PC-9 (cell line): ENCODE measurements around the gene GID4. TPM values are rescaled to one million over a fixed set of nuclear protein-coding genes. Genes with fewer than 3 reads are reported as not detected.

Source experiments
- BruUV-seq: library from RNA; stranded (reverse); fragments of 400-500 nt; replicated peaks from 2 replicates; lab custom pipeline; 2021; lab: Mats Ljungman, UMichigan
- CTCF ChIA-PET: fragments of 300-600 bp; sonication (Branson Sonifier 250); formaldehyde crosslinking; loops from one replicate; lab custom pipeline; 2022; ENCODE audit warnings: antibody characterized with exemption; lab: Charles Lee
- POLR2A ChIA-PET: fragments of 300-600 bp; sonication (Branson Sonifier 250); formaldehyde crosslinking; loops from one replicate; lab custom pipeline; 2022; ENCODE audit warnings: antibody characterized with exemption; ENCODE audit not compliant: unreplicated experiment; lab: Charles Lee
- DNase-seq, 2 experiments: peaks; one replicate each; pipeline versions ENCODE4 v3.0.0 to v3.0.0-alpha.2; 2015 to 2022; ENCODE audit warnings: mixed read lengths in 1 of 2
- H2AFZ ChIP-seq: fragments of 200-600 bp; sonication (generic); 2 replicates; pipeline ENCODE4 v1.8.1; 2017; ENCODE audit warnings: antibody characterized with exemption
- H3F3A ChIP-seq: fragments of 200-600 bp; sonication (generic); 2 replicates; pipeline ENCODE4 v1.8.1; 2017; ENCODE audit warnings: antibody characterized with exemption, mild to moderate bottlenecking, low read depth; ENCODE audit not compliant: insufficient read depth
- H3K27ac ChIP-seq: fragments of 200-600 bp; sonication (generic); 2 replicates; pipeline ENCODE4 v1.6.1; 2016; ENCODE audit warnings: mixed run types
- H3K27me3 ChIP-seq: fragments of 200-600 bp; sonication (generic); 2 replicates; pipeline ENCODE4 v1.6.1; 2016; ENCODE audit warnings: low read depth, mixed run types; ENCODE audit not compliant: insufficient read depth
- H3K36me3 ChIP-seq: fragments of 200-600 bp; sonication (generic); 2 replicates; pipeline ENCODE4 v1.6.1; 2016; ENCODE audit warnings: low read depth, mixed run types
- H3K4me1 ChIP-seq: fragments of 200-600 bp; sonication (generic); replicated peaks from 2 replicates; pipeline ENCODE4 v1.6.1; 2016; ENCODE audit warnings: mixed run types; ENCODE audit not compliant: insufficient read depth
- H3K4me2 ChIP-seq: fragments of 200-600 bp; sonication (generic); 2 replicates; pipeline ENCODE4 v1.6.1; 2017; ENCODE audit warnings: mixed run types
- H3K4me3 ChIP-seq: fragments of 200-600 bp; sonication (generic); 2 replicates; pipeline ENCODE4 v1.6.1; 2016; ENCODE audit warnings: mixed run types
- H3K79me2 ChIP-seq: fragments of 200-600 bp; sonication (generic); 2 replicates; pipeline ENCODE4 v1.6.1; 2017; ENCODE audit warnings: low read depth, mixed run types
- H3K9me2 ChIP-seq: fragments of 200-600 bp; sonication (generic); 2 replicates; pipeline ENCODE4 v1.8.1; 2017; ENCODE audit warnings: mild to moderate bottlenecking; ENCODE audit not compliant: insufficient read depth
- H3K9me3 ChIP-seq: fragments of 200-600 bp; sonication (generic); 2 replicates; pipeline ENCODE4 v1.8.1; 2016; ENCODE audit warnings: low read depth; ENCODE audit not compliant: insufficient read depth
- H4K20me1 ChIP-seq: fragments of 200-600 bp; sonication (generic); 2 replicates; pipeline ENCODE4 v1.8.1; 2017; ENCODE audit not compliant: insufficient read depth
- CTCF ChIP-seq: fragments of 200-600 bp; sonication (generic); conservative IDR thresholded peaks from 2 replicates; pipeline ENCODE4 v1.6.1; 2017; ENCODE audit warnings: mixed run types, antibody characterized with exemption, mild to moderate bottlenecking, moderate library complexity
- EZH2 ChIP-seq: fragments of 200-600 bp; sonication (generic); IDR thresholded peaks from 2 replicates; pipeline ENCODE4 v1.8.0; 2017; ENCODE audit warnings: antibody characterized with exemption, low read depth
- intact Hi-C: fragments of 100-400 bp; cut with micrococcal nuclease; formaldehyde crosslinking; loops from one replicate; pipeline ENCODE4 v1.10.0; 2022; ENCODE audit not compliant: unreplicated experiment
- total RNA-seq: library from RNA; stranded (reverse); gene quantifications from 2 replicates; pipeline ENCODE4 v1.2.3, GENCODE V29; 2021

The GID4 gene
- total RNA-seq, 1 experiment from 2014 or later: 19.0 TPM

DNA sequence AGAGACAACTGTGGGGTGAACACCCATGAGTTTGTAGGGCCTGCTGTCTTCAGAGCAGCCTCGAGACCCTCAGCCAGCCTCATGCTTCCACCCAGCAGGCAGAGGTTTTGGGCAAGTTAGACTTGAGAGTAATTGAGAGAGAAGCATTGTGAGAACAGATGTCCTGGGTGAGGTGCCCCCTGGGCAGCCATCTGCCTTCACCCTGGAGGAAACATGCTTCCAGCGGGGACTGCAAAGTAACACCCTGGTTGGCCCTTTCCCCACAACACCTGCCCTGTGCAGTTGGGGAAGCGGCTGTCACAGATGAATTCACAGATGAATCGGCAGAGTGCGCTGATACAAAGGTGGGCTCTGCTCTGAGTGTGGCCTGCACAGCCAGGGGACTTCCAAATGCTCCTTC is 23.6 kb upstream of the GID4 start:
- intact Hi-C loops: loop anchor here (2.0 kb wide), 1 partner anchor 35 kb away; no protein-coding TSS in a partner anchor
- Histone ChIP-seq H3F3A (no peaks in the 10 kb centered on the region; the same call in 1 of the 2 replicates), H4K20me1 (no peaks in the 10 kb centered on the region), H3K4me1 (no peaks in the 10 kb centered on the region), H3K36me3 (no peaks in the 10 kb centered on the region), H3K79me2 (no peaks in the 10 kb centered on the region), H3K9me3 (no peaks in the 10 kb centered on the region), H3K9me2 (no peaks in the 10 kb centered on the region), H3K4me2 (no peak overlapping the region), H3K27me3 (no peaks in the 10 kb centered on the region), H3K4me3 (no peak overlapping the region), H2AFZ (no peak overlapping the region), H3K27ac (no peak overlapping the region)
- POLR2A ChIA-PET: no interaction called here
- CTCF ChIA-PET: no interaction called here
- DNase-seq: no peak
- BruUV-seq: no TSS peak
- no peak for TF ChIP-seq EZH2

- BruUV-seq: no TSS peak
These were observed 22.8 kb upstream of the GID4 start for GRCh38 chr17:18016426-18016825.

DNA sequence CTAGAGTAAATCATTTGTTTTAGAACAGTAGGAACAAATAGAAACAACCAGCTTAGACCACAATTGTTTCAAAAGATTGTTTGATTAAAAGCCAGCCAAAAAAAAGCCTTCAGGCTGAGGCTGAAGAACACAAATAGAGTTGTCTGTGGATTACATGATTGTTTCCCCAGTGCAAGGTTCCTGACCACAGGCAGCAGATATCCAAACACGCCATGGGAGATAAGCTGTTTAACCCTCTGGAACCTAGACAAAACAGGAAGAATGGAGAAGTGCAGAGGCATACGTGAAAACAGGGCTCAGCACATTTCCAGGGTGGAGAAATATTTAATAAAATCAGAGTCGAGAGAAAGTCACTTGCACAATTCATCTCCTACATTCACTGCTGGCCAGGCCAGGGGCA is 21.2 kb upstream of the GID4 start:
- H3K4me2 ChIP-seq: no peak overlapping the region
- no TSS peak for BruUV-seq
- H4K20me1 ChIP-seq: no peaks in the 10 kb centered on the region
- H3K27me3 ChIP-seq: no peaks in the 10 kb centered on the region
- ChIA-PET POLR2A (no interaction called here), CTCF (interaction anchor here (0.6 kb wide), 1 partner anchor 1261 kb away, joined by 3 read pairs; no protein-coding TSS in a partner anchor)
- no peaks in the 10 kb centered on the region for H3K4me1 ChIP-seq
- no peaks in the 10 kb centered on the region for H3K9me3 ChIP-seq
- H3K27ac ChIP-seq: no peak overlapping the region
- TF ChIP-seq EZH2 (no peak), CTCF (no peak)
- intact Hi-C loops: no loop called here
- no peaks in the 10 kb centered on the region; the same call in 1 of the 2 replicates for H3F3A ChIP-seq
- no peaks in the 10 kb centered on the region for H3K79me2 ChIP-seq
- no peak overlapping the region for H2AFZ ChIP-seq
- no peaks in the 10 kb centered on the region for H3K36me3 ChIP-seq
- H3K9me2 ChIP-seq: no peaks in the 10 kb centered on the region
- no peak overlapping the region for H3K4me3 ChIP-seq
- DNase-seq: no peak

More at GRCh38 chr17:18016426-18016825, 22.8 kb upstream of the GID4 start:
- H3K27ac ChIP-seq: no peak overlapping the region
- intact Hi-C loops: no loop called here
- ChIA-PET POLR2A (no interaction called here), CTCF (no interaction called here)
- no peaks in the 10 kb centered on the region; the same call in 1 of the 2 replicates for H3F3A ChIP-seq
- H3K36me3 ChIP-seq: no peaks in the 10 kb centered on the region
- H3K4me2 ChIP-seq: no peak overlapping the region
- no peaks in the 10 kb centered on the region for H4K20me1 ChIP-seq
- no peak for DNase-seq
- H3K4me1 ChIP-seq: no peaks in the 10 kb centered on the region
- H3K27me3 ChIP-seq: no peaks in the 10 kb centered on the region
- H2AFZ ChIP-seq: no peak overlapping the region
- H3K4me3 ChIP-seq: no peak overlapping the region
- TF ChIP-seq CTCF (no peak), EZH2 (no peak)
- H3K9me2 ChIP-seq: no peaks in the 10 kb centered on the region
- no peaks in the 10 kb centered on the region for H3K9me3 ChIP-seq
- H3K79me2 ChIP-seq: no peaks in the 10 kb centered on the region

DNA sequence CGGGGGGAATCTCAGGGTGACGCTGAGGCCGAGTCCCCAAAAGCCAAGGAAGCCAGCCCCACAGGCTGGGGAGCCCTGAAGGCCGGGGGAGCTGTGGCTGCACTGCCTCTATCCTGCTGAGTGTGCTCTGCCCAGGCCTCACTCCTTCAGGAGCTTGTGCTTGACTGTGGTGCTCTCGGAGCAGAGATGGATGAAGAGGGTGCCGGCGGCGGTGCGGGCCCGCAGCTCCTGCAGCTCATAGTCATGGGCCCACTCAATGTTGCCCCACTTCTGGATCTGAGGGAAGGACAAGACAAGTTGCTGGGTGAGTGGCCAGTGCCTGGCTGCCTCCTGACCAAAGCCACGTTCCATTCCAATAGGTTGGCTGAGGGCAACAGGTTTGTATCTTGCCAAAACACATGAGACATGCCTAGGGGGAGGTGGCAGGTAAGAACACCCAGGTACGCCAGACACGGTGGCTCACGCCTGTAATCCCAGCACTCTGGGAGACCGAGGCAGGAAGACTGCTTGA is 20.7 kb upstream of the GID4 start:
- Histone ChIP-seq H3K27ac (no peak overlapping the region), H3K36me3 (no peaks in the 10 kb centered on the region), H4K20me1 (no peaks in the 10 kb centered on the region), H3K9me2 (no peaks in the 10 kb centered on the region), H2AFZ (no peak overlapping the region), H3K4me1 (no peaks in the 10 kb centered on the region), H3K79me2 (no peaks in the 10 kb centered on the region), H3K4me2 (no peak overlapping the region), H3K9me3 (no peaks in the 10 kb centered on the region), H3K4me3 (no peak overlapping the region), H3K27me3 (no peaks in the 10 kb centered on the region), H3F3A (no peaks in the 10 kb centered on the region; the same call in 1 of the 2 replicates)
- BruUV-seq: no TSS peak
- TF ChIP-seq CTCF (no peak), EZH2 (no peak)
- intact Hi-C loops: no loop called here
- ChIA-PET POLR2A (no interaction called here), CTCF (no interaction called here)
- DNase-seq: no peak
